HG02870 (cell line): ENCODE data around the gene GAB1.

ENCODE experiments used
- ATAC-seq: cut with Tn5 transposase; IDR thresholded peaks from one replicate; pipeline ENCODE4 v1.9.1; 2021; ENCODE audit warnings: mild to moderate bottlenecking, moderate library complexity; ENCODE audit not compliant: unreplicated experiment

Gene GAB1

DNA sequence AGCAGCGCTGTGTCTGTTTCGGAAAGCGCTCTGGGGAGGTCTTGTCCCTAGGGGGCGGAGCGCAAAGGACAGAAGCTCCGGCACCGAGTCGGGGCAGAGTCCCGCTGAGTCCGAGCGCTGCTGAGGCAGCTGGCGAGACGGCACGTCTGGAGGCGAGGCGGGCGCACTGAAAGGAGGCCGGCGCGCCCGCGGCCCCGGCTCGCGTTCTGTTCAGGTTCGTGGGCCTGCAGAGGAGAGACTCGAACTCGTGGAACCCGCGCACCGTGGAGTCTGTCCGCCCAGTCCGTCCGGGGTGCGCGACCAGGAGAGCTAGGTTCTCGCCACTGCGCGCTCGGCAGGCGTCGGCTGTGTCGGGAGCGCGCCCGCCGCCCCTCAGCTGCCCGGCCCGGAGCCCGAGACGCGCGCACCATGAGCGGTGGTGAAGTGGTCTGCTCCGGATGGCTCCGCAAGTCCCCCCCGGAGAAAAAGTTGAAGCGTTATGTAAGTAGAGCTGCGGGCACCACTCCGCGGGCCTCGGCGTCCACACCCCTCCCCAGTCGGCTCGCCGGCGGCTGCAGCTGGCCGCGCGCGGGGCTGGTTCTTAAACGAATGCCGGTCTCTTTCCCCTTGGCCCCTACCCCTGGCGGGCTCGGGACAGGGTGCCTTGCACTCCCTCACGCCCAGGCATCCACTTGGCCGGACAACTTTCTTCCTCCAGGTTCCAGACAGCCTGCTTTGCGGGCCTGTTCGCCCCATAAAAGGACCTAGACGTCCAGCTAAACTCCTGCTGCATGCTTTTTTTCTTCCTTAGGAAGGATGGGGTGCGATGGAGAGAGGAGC, at the start of gene GAB1:
Gene GAB1 (plus strand): TSS at position 96 of the 819 bp plus-strand sequence. CDS start 313 bp downstream, at position 409.
- ATAC-seq = peak; percentile 64

DNA sequence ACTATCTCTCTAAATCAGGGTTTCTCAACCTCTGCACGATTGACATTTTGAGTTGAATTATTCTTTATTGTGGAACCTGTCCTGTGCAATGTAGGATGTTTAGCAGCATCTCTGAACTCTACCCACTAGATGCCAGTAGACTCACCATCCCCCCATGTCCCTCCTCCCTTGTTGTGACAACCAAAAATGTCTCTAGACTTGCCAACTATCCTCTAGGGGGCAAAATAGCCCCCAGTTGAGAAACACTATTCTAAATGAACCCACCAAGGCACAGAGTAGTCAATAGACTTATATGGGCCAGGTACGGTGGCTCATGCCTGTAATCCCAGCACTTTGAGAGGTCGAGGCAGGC, 49.1 kb upstream of the GAB1 start:
- ATAC-seq = no peak

GRCh38 chr4:143288171-143288570, 48.5 kb upstream of the GAB1 start:
- no peak for ATAC-seq

- no peak for ATAC-seq
These were observed 47.3 kb upstream of the GAB1 start for GRCh38 chr4:143289370-143289769.

- ATAC-seq = no peak
These were observed 45.4 kb upstream of the GAB1 start for GRCh38 chr4:143291314-143291713.

GRCh38 chr4:143292858-143293257, 43.8 kb upstream of the GAB1 start:
- no peak for ATAC-seq

DNA sequence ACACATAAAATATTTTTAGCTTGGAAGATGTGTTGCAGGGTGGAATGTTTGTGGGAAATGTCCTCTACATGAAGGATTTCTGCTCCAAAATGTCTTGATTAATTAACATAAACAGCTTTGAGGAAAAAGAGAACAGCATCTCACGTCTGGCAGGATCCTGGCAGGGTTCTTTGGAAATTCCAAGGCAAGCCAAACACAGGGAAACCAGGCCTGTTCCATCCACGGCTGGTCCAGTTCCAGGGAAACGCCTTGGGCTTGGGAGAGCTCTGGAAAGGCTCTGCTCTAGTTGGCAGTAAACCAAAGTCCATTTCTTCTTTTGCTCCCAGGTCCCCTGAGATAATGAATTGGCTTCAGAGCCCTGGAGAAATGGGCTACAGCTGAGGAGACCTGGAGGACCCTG, 42.4 kb upstream of the GAB1 start:
- ATAC-seq = no peak

DNA sequence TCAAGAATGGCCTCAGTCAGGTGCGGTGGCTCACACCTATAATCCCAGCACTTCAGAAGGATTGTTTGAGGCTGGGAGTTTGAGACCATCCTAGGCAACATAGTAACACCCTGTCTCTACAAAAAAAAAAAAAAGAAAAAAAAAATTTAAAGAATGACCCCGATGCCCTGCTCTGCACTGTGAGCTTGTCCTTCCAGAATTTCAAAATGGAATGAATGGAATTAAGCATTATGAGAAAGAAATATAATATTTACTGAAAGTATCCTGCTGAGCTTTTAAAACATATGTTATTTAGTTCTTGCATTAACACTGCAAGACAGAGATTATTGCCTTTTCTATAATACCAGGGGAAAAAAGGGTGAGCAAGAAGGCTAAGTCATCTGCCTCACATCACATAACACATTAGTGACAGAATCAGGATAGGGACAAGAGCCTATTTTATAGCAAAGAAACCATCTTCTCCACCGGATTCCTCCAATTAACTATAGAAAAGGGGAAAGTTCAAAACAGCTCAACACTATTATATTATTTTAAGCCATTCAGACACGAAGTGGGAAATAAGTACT, 41.9 kb upstream of the GAB1 start:
- no peak for ATAC-seq

DNA sequence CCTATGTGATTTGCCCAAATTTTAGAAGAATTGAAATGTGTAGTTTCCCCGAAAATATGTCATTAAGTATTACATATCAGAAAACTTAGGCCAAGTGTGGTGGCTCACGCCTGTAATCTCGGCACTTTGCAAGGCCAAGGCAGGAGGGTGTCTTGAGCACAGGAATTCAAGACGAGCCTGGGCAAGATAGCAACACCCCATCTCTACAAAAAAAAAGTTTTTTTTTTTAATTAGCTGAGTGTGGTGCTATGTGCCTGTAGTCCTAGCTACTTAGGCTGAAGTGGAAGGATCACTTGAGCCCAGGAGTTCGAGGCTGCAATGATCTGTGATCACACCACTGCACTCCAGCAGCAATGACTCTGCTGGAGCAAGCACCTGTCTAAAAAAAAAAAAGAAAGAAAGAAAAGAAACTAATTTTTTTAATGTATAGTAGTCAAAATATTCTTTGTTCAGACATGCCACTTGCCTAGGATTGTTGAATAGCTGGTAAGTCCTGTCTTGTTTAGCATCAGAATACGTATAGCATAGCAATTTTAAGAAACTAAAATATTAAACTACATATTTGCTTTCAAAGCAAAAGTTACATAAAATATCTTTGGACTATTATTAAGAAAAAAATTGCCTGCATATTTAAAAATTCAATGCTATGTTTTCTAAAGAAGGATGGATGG, 40.1 kb upstream of the GAB1 start:
- ATAC-seq = no peak

DNA sequence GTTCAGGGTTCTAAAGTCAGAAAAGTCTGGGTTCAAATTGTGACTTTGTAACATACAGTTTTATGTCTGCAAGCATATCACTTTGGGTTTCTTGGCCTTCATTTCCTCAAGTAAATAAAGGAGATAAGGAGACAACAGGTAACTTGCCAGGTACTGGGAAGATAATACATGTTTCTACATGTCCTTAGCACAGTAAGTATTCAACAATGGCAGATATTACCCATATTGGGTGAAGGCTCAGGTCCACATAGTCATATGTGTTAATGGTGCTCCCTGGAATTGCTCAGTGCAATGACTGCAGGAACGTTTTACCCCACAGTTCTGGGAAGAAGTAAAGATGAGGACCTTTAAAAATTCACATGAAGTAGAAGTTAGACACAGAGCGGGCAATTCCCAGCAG, 35.8 kb upstream of the GAB1 start:
- ATAC-seq = no peak

DNA sequence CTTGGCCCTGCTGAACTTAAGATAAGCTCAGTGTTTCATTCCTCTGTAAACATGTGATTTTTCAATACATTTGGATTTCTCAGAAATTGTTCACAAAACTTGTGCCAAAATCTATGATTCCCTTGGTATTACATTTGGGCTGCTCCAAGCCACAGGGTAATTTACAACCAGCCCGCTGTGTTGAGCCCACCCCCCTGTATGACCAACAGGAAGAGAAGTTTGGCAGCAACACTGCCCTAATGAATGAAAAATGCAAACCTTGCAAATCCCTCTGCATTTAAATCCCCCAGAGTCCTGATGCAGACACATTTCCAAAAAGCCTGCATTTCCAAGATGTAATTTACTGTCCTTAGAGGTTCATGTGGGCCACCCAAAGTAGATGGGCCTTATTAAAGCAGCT, 34.1 kb upstream of the GAB1 start:
- no peak for ATAC-seq

DNA sequence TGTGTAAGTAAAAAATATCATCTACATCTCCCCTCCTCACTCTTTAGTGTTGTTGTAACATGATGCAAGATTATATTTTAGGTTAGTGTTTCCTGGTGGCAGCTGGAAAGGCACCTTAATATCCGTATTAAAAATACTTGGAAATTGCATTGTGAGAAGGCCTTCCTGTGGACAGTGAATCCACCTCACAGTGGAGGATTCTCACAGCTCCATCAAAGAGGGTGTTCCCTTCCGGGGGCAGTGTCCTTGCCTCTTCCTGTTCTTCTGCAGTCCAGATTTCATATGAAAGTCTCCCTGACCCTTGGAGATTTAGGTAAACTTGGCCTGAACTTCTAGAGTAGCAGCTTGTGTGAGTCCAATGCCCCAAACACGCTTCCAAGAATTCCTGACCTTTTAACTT, 29.9 kb upstream of the GAB1 start:
- no peak for ATAC-seq

DNA sequence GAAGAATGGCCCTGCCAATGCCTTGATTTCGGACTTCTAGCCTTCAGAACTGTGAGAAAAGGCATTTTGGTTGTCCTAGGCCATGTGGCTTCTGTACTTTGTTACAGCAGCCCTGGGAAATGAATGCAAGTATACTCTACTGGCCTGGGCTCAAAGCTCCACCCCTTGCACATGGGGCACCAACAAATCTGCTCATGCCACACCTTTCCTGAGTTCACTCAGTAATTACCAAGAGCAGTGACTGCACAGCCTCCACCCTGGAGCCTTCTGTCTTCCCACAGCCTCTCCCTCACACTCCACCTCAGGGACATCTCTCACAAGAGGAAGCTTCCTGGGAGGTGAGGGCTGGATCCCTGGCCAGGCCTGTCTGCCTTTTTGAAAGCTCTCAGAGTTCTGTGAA, 29.1 kb upstream of the GAB1 start:
- ATAC-seq = no peak

GRCh38 chr4:143308377-143308776, 28.3 kb upstream of the GAB1 start:
- no peak for ATAC-seq

GRCh38 chr4:143311924-143312323, 24.8 kb upstream of the GAB1 start:
- ATAC-seq = no peak

GRCh38 chr4:143313521-143313920, 23.2 kb upstream of the GAB1 start:
- ATAC-seq = no peak

DNA sequence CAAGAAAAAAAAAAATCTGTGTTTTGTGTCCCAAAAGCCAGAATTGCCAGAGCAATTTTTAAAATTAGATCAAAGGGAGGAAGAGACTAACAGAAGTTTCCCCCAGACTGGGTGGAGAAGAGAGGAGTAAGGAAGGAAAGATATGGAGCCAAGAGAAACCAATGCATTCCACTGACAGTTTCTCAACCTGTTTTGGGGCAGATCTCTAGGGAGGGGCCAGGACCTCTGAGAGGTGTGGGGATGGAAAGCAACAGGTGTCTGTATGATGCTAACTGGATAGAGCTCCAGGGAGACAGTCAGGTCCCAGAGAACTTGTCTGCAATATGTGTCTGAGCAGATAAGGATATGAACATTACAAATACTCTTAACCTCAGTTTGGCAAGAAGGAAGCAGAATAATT, 22.7 kb upstream of the GAB1 start:
- no peak for ATAC-seq

DNA sequence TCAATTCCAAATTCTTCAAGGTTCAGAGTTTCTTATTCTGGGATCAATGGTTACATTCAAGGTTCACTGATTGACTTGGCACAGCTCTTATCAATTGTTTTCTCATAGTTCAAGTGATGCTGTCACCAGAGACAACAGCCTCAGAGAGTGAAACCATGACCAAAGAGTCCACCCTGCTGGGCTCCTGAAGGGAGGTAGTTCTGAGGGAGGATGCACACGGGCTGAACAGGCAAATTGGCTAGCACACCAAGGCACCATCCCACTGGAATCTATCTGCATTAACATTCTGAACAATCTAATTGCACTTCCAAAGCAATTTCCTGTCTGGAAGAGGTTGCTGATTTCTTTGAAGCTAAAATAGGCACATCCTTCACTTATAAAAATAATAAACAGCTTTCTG, 16.6 kb upstream of the GAB1 start:
- no peak for ATAC-seq

DNA sequence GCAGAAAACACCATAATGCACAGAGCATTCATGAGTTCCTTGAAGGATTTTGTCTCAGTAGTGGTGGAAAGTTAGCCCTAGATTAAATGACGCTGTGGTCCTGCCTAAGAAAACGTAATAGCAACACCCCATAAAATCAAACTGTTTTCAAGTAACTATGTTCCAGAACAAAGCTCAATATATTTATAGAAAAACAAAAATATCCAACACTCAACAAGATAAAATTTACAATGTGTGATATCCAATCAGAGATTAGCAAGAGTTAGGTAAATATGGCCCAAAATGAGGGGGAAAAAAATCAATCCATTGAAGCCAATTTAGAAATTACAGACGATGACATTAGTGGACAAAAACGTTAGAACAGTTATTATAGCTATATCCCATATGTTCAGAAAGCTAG, 9.9 kb upstream of the GAB1 start:
- no peak for ATAC-seq

DNA sequence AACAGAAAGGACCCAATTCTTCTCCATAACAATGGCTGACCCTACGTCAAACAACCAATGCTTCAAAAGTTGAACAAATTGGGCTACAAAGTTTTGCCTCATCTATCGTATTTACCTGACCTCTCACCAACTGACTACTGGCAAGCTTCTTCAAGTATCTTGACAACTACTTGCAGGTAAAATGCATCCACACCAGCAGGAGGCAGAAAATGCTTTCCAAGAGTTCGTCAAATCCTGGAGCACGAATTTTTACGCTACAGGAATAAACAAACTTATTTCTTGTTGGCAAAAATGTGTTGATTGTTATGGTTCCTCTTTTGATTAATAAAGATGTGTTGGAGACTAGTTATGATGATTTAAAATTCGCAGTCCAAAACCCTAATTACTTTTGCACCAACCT, 6.7 kb upstream of the GAB1 start:
- ATAC-seq = no peak

DNA sequence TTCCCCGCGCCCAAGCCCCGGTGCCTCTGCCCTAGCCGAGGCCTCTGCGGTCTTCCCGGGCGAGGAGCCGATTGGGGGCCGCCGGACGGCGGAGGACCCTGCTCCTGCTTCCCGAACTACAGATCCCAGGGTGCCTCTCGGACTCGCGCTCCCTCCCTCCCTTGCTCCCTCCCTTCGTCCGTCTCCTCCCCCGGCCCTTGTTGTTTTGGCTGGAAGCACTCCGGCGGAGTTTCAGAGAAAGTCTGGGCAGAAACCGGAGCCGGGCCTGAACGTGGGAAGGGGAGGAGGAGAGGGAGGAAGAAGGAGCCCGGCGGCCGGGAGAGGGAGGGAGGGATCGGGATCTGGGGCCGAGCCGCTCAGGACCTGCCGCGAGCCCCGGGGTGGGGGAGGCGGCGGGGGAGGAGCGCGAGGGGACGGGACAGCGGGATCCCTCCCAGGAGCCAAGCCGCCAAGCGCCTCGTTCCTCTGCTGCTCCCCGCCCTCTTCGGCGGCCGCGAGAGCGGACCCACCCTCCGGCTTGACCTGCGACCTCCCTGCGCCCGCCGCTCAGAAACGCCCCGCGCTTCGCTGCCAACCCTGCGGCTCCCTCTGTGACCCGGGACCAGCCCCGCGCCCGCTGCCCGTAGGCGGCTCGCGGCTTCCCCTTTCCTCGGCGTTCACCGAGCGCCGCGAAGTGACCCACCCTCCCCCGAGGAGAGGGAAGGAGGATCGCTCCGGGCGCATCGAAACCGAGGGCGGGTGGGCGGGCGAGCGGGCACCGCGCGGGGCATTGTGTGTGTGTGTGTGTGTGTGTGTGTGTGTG, 496 bp upstream of the GAB1 start:
- peak; percentile 50 for ATAC-seq
